ENCODE measurements around the gene HERC3.

Gene HERC3

DNA sequence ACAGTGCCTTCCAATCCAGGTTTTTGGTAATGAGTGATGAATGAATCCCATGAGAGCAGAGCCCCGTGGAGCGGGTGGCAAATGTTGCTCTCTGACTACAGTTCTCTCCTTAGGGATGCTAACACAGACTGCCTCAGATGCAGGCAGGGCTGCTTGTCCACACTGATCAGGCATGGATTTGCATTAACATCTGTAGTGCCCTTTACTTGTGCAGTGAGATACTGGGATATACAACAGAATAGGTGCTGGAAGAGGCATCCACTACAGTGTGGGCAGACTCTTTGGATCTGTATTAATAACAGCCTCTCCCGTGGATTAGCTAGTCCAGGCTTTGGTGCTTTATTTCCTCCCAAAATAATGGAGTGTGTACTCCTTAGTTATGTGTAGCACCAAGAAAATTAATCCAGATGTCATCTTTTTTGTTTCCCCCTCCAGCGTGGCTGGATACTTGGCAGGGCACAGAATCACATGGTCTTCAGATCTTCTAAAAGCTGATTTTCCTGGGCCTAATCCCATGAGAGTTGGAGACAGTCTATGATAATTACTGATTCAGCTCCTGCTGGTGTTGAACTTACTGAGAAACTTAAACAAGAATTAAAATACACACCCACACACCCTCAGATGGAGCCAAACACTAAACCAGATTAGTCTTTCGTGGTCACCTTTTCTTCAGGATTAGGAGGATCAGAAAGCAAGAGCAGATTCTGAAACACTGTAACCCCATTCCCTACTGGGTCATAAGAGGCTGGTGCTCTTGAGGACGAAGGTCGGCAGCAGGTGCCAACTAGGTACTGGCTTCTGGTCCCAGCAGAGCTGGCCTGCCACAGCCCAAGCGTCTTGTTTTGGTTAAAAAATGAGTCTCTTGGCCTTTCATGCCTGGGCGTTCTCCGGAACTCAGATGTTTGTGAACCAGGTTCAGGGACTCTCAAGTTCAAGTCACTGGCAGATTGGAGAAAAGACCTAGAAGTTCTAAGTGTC, 128.5 kb downstream of the HERC3 start:
- DNase-seq (ENCODE audit: low read depth), result no peak

DNA sequence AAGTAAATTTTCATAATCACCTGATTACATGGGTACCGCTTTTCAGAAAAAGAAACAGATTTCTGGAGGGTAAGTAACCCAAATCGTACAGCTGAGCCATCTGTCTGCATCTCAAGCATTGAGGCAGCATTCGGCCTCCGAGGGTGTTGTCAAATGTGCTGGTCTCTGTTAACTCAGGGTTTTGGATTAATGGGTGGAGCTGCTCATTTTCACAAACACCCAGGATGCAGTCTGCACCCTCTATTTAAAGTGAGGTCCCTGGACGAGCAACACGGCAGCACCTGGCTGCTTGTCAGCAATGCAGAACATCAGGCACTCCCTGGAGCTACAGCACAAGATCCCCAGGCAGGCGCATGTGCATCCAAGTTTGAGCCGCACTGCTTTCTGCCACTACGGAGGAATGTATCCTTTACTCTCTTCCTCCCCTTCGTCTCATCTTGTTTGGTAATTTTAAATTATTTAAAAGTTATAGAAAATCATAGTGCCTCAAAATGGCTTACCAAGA, 130.0 kb downstream of the HERC3 start:
- no peak for DNase-seq (ENCODE audit: low read depth)

DNA sequence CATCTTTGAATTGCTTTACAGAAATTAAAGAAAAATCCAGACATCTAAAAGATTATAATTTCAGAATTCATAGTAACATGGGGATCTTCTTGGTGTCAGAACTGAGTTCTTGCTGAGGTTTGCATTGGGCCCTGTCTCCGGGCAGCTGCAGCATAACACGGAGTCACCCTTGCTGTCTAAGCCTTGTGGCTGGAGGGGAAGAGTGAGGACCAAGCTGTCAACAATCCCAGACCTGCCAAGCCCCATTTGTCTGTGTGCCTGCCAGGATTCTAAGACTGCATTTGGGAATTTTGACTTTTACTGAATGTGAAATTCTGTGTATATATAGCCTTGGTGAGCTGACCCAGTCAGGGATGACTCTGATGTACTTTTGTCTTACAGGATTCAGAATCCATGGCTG, 130.5 kb downstream of the HERC3 start:
- DNase-seq (ENCODE audit: low read depth), result no peak

DNA sequence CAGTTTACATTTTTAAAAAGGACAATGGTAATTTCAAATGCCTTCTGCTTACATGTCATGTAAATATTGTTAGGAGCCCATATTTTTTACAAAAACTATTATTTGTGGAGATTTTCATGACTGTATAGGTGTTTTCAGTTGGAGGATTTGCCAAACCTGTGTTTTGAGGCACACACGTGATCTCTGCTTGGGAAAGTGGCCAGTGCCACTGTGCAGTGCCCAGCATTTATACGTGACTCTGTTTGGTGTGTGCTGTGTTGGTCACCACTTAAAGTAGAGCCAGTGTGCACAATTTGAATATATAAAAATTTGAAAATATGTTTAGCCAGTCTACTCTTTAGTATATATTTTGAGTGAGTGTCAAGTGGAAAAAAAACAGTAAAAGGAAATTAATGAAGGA, 132.1 kb downstream of the HERC3 start:
- DNase-seq (ENCODE audit: low read depth), result no peak

DNA sequence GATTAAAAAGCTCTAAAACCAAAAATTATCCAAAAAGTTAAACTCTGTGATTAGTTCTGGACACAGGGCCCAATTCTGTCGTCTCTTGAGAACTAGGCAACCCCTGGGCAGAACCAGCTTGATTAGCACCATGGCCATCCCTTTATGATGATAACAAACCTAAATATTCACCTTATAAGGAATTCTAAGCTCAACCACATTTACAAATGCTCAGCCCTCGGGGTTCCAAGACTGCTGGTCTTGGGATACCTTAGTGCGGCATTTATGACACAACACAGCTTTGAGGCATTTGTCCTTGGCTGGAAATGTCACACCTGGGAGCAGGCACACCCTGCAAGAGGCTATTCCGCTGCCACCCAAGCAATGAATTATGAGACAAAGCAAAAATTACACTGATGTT, 132.9 kb downstream of the HERC3 start:
- DNase-seq (ENCODE audit: low read depth), result no peak

DNA sequence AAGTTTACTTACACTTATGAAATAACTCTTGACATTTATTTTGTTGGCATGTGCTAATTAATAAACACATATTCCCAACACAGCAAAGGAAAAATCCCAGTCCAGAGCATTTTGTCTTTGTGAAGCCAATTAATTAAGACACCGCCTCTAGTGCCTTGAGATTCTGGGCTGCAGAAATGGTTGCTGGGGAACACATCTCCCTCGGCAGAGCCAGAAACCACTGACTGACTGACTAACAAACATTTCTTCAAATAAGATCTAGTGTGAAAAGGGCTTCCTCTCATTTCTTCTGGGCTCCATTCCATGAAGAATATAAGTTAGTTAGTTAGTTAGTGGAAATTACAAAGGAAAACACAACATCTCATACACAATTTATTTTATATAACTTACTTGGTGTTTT, 133.7 kb downstream of the HERC3 start:
- DNase-seq (ENCODE audit: low read depth), result no peak

DNA sequence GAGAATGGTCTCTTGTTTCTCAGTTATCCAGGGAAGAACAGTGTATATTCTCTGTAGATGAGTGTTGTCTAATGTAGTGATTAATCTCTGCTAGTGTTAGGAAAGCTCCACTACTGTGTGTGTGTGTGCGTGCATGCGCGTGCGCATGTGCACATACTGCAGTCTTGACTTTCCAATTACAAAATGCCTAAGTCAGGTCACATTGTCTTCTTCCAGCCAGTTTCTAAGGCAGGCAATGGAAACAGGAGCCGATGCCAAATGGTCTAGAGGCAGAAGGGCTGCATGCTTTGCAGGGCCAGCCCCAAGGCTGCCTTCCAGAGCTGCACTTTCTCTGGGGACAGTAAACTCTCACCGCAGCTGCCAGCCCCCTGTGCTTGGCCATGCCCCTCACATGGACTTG, 135.9 kb downstream of the HERC3 start:
- no peak for DNase-seq (ENCODE audit: low read depth)

DNA sequence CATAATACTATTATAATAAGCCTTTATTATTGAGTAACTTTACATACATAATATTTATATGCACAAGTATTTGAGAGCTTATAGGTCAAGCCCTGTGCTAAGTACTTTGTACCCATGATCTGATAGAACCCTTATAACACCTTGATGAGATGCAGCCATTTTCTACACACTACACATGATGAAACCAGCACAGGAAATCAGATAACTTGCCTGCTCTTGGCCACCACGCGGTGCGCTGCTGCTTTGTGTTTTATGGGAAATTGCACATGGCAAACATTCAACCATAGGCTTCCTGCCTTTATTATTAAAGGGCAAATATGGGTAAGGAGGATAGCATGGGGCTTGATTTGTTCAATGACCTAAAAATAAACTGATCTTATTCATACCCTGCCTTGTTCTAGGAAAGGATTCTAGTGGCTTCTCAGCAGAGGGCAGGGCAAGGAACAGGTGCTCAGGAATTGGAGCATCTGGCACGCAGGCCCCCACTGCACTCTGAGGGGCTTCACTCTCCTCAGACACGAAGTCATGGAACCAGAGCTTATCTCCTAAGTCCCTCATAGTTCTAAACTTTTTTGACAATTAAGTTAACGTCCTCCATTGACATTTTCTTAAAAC, 137.0 kb downstream of the HERC3 start:
- no peak for DNase-seq (ENCODE audit: low read depth)

DNA sequence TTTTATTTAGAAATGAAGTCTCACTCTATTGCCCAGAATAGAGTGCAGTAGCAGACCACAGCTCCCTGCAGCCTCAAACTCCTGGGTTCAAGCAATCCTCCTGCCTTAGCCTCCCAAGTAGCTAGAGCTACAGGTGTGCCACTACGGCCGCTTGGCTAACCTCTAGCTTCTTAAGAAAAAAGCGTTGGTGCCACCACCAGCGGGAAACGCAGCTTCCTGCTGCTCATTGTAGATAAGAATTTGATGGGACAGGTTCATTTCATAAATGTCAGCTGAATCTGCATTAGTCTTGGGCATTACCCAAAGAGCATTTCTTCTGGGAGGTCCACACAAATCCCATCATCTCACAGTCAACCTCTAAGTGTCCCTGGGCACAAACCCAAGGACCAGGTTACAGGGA, 138.5 kb downstream of the HERC3 start:
- DNase-seq (ENCODE audit: low read depth), result no peak

DNA sequence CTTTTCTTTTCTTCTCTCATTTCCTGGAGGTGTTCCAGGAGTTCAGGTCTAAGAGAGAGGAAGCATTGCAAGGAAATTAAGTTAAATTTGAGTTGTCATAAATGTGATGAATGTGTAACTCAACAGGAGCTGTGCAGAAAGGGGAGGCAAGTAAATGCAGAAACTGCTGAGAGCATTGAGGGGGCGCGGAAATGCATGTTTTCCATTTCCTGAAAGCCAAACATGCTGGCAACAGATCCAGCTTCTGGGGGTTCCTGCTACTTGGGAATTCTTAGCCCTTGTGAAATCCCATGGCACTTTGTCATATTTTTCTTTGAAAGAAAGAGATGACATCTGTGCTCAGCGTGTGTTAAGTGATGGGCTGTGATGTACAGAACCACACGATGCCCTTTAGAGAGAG, 139.1 kb downstream of the HERC3 start:
- no peak for DNase-seq (ENCODE audit: low read depth)

DNA sequence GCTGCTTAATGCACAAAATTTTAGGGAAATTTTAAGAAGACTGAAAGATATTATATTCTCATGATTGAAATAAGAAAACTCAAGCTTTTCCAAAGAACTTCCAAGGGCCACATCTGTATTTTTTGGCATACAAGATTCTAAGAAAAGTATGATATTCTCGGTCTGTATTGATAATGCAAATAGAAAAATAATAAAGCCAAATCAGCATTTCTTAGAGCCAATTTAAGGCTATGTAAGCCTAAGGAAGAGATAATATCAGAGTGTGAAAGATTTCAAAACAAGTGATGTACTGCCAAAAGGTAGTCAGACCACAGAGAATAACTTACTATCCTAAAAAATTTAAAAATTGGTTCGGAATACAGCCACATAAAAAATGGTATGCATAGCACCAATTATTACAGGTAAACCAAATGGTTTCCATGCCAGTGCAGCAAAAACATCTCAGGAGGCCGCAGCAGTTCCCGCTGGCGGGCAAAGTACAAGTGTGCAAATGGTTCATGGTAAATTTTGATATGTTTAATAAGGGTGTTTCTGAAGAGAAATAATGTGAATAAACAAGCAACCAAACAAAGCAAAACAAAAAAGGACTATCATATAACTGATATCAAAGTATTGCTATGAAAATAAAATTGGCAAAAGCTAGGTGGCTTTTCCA, 140.6 kb downstream of the HERC3 start:
- no peak for DNase-seq (ENCODE audit: low read depth)

DNA sequence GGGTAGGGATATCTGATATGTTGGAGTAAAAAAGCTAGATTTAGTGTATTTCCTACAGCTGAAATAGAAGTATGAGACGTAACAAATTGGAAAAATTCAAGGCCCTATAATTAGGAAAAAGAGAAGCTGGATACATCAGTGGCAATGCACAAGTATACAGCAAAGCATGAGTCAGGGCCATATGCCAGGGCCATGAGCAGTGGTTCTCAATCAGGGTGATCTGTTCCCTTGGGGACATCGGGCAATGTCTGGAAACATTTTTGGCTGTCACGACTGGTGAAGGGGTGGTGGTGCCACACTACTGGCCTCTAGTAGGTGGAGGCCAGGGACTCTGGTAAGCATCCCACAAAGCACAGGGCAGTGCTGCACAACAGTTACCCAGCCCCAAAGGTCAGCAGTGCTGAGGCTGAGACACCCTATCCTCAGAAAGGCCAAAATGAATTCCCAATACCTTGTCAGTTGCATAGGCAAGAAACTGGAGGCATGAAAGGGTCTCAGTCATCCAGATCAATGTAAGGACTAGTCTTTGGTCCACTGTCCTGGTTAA, 142.2 kb downstream of the HERC3 start:
- DNase-seq (ENCODE audit: low read depth), result no peak

DNA sequence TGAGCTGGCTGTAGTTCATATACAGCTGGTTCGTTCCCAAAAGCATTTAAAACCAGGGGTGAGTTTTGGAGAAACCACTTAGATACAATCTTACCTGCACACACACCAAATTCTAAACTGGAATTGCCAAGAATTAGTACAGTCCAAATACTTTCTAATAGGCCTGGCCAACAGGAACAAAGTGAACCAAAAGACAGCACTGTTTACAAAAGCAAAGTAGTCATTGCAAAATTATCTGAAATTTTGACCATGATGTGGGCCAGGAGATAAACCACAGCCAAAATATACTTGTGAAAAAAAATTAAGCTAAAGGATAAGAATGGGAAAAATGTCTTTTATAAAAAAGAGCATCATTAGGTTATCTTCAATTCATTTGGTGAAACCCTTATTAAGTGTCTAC, 143.3 kb downstream of the HERC3 start:
- no peak for DNase-seq (ENCODE audit: low read depth)

DNA sequence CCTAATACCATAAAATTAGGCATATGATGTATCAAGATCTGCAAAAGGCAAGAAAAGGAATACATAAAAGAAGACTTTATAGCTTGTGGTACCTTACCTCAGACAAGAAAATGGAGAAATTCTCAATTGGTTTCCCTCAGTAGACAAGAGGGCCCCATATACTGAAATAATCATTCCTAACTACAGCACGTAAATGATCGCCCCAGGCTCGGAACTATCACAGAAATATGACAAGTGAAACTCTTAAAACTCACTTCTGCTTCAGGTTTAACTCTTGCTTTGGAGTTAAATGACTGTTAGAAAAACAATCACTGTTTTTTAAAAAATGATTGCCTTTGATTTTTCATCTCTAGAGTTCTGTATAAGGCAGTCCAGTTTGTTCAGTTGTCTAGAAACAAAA, 144.0 kb downstream of the HERC3 start:
- DNase-seq (ENCODE audit: low read depth), result no peak

DNA sequence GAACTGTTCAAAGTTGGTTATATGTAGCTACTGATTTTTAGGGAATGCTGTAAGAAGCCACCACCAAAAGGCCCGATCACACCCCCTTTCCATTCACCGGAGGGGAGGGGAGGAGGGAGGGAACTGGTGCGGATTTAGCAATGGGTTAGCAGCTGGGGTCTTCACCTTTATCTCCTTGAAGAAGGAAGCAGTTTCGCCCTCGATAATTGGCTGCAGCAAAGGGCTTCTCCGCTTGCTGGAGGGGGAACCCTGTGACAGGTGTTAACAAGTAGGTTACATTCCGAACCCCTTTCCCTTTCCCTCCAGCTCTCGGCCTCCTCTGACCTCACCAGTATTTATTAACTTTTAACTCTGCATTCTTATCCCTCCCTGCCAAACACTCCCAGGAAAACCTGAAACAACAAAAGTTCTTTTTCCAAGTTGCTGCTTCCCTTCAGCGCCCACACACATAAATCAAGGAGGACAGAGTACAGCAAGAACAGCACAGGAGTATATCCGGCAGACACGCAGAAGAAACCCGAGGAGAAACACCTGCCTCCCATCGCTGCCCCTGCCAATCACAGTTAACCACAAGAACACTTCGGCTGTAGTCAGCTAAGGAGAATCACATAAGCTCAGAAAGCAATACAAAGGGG, 145.1 kb downstream of the HERC3 start:
- no peak for DNase-seq (ENCODE audit: low read depth)

DNA sequence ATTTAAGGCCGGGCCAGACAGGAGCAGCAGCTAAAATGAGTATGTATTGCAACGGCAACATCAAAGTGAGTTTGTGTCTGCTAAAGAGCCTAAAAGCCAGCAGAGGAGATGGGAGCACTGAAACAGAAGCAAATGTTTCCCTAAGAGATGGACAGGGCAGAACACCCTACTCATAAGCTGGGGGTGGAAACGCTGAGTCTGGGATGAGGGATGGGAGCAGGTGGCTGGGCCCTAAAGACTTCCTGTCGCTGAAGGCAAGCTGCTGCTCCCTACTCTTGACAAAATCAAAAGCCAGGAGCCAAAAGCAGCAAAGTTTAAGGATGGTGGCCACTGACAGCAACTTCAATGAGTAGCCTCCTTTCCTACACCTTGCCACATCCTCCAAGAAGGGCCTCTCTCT, 145.9 kb downstream of the HERC3 start:
- no peak for DNase-seq (ENCODE audit: low read depth)

DNA sequence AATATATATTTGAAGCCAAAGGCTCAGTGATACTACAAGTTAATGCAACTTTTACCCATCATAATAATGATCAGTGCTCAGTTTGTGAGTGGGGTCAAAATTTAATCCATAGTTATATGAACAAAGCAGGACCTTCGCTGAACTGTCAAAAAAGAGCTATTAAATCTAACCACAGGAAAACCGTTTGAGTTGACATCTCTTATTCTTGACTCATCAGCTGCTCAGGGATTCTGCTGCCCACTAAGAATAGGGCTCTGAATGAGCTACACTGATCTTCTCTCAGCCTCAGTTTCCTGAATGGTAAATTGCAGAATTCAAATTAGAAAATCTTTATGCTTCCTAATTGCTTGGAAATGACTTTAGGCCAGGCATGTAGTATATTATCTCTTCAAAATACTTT, 150.3 kb downstream of the HERC3 start:
- no peak for DNase-seq (ENCODE audit: low read depth)

DNA sequence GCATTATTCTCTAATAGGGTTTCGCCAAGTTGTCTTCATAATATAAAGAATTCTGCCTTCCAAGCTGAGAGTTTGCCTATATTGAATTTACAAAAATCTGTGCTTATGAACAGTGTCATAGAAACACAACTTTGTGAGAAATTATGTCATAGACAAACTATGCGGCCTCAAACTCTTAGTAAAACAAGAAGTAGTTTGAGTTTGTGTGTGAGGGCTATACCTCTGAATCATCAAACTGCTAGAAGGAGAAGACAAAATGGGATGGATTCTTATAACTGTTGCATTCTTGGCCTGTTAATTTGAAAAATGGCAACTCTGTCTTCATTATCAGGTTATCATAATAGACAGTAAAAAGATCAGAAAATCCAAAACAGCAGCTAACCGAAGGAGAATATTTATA, 151.4 kb downstream of the HERC3 start:
- peak; percentile 30 for DNase-seq (ENCODE audit: low read depth)

DNA sequence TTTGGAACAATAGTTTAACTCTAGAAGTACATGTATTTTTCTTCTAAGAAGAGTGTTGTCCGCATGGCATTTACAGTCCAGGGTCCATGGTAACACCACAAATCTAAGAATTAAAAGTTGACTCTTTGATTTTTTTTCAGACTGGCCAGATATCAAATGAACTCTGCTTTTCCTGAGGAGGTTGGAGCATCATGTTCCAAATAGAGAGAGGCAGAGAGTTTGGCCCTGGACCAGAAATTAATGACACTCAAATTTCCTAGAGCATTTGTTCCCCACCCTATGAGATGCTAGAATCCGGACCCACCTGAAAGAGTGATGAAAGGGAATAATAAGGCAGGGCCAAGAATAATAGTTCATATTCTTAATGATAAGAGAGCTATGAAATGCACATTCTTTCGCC, 152.3 kb downstream of the HERC3 start:
- no peak for DNase-seq (ENCODE audit: low read depth)

DNA sequence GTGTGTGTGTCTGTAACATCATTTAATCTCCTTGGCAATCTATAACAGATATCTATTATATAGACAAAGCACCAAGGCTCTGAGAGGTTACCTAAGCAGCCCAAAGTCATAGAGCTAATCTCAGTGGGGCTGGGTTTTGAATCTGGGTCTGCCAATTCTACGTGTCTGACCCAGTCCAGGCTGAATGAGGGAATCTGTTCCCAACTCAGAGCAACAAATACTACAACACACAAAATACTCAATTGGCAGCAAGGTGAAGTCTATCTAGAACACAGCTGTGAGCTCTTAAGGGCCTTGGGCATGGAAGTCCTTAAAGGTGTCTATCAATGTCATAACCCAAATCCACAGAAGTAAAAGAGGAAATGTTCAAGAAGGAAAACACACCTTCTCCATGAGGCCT, 152.9 kb downstream of the HERC3 start:
- no peak for DNase-seq (ENCODE audit: low read depth)

DNA sequence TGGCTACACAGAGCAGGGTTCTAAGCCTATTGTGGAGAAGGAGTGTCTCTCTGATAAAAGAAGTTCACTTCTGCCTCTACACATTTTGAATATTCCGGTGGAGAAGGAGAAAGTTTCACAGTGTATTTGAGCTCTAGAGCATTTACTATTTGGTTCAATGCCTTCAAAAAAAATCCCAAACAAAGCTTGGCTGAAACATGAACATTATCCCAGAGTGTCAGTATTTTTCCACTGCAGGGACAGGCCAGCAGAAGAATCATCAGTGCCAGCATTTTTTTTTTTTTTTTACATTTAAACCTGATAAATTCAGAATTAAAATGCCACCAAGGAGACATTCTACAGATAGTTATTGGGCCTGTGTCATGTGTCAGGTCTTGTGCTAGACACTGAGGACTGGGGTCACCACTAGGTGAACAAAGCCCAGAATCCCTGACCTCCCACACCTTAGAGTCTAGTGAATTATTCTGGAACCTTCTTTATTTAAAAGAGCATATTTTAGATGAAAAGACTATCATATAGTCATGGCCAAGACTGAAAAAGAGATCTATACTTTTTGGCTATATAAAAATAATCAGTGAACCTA, 153.4 kb downstream of the HERC3 start:
- DNase-seq (ENCODE audit: low read depth), result no peak

DNA sequence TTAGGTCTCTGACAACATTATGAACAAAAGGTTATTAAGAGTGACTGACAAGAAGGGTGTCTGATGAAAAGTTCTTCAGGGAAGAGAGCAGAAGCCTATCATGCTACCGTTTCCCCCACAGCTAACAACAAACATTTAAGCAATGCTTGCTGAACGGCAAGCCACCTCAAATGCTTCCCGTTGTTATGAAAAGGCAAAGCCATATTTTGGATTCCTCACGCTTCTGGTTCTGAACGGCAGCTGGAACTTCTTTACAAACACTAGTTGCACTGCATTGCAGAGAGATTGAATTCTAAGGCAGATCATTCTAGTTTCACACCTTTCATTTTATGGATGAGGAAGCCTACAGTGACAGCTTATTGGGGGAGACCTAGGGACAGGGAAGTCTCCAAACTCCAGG, 153.9 kb downstream of the HERC3 start:
- DNase-seq (ENCODE audit: low read depth), result no peak

Data from fibroblast of the conjunctiva (primary cell).